ENCODE results near the gene AGER.

Gene AGER

GRCh38 chr6:32175711-32176475 is 8.2 kb downstream of the AGER start, which contains the start of gene AGPAT1 (continued):
- TF ChIP-seq ZNF792 (tag by site-specific recombination; IDR thresholded peaks at IDR 0.05): no peak
- no peak for TF ChIP-seq BCL6B (tag by site-specific recombination; IDR thresholded peaks at IDR 0.05)
- peak; percentile 48; the same call in 1 of the 2 replicates for TF ChIP-seq KLF9 (tag by site-specific recombination; IDR thresholded peaks at IDR 0.05; ENCODE audit: low read depth)
- no peak for TF ChIP-seq ZNF19 (tag by site-specific recombination; IDR thresholded peaks at IDR 0.05; ENCODE audit: low read depth)
- no peak for TF ChIP-seq ZNF548 (tag by site-specific recombination; IDR thresholded peaks at IDR 0.05)
- TF ChIP-seq TCF7L2 (IDR thresholded peaks at IDR 0.05; ENCODE audit: borderline replicate concordance, low read depth, low read length): no peak
- TF ChIP-seq ZNF692 (tag by site-specific recombination; IDR thresholded peaks at IDR 0.05): peak; percentile 80
- no peak for TF ChIP-seq ZNF571 (tag by site-specific recombination; IDR thresholded peaks at IDR 0.05)
- peak; percentile 35 for TF ChIP-seq ZIC2 (tag by site-specific recombination; IDR thresholded peaks at IDR 0.05)
- peak; percentile 34; the same call in 1 of the 2 replicates for TF ChIP-seq ZEB2 (tag by site-specific recombination; IDR thresholded peaks at IDR 0.05)
- TF ChIP-seq ZNF785 (tag by site-specific recombination; IDR thresholded peaks at IDR 0.05): no peak

DNA sequence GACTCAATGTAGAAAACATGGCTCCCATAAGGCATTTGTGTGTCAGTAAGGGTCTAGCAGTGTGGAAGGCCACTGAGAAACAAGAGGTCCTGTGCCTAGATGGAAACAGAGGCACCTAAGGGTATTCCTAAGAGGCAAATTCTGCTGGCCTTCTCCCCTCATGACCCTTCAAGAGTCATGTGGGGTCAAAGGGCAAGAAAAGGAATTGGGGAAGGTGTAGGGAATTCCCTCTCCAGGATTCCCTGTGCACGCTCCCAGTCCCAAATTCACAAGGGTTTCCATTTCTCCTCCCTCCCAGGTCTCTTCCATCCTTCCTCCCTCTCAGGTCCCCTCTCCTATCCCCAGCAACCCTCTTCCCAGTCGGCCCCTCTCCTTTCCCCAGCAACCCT is 8.7 kb downstream of the AGER start:
- Histone ChIP-seq H3K27ac (ENCODE audit: extremely low read depth, low read depth, low read length) (peak overlapping the region; percentile 82; the same call in 1 of the 2 replicates), H3K4me1 (ENCODE audit: control insufficient read depth, insufficient read depth, low read length) (peaks cover 14% of the 10 kb centered on the region), H3K4me3 (ENCODE audit: low read depth, low read length) (peak overlapping the region; percentile 76), H3K9me3 (ENCODE audit: control insufficient read depth, insufficient read depth, low read depth, low read length) (no peaks in the 10 kb centered on the region), H3K36me3 (ENCODE audit: control insufficient read depth in 2 of 2, insufficient read depth in 1 of 2, low read length in 2 of 2) (peaks cover 9 to 30% of the 10 kb centered on the region in 2 experiments; a peak in 2 of 3 replicates)
- ChIA-PET POLR2A (interaction anchor here (1.1 kb wide), 1 partner anchor 15 kb away, joined by 5 read pairs; the partner anchor contains the start of gene PBX2), CTCF (no interaction called here)
- TF ChIP-seq ZNF366 (tag by site-specific recombination; conservative IDR thresholded peaks at IDR 0.05): 0 out of 2 replicates have a peak, but pooled peaks have one; percentile 7
- TF ChIP-seq PRDM1 (tag by site-specific recombination; IDR thresholded peaks at IDR 0.05): peak; percentile 76
- 0 out of 2 replicates have a peak, but pooled peaks have one; percentile 11 for TF ChIP-seq ZNF600 (tag by site-specific recombination; IDR thresholded peaks at IDR 0.05)
- TF ChIP-seq ZNF114 (tag by site-specific recombination; IDR thresholded peaks at IDR 0.05): no peak
- TF ChIP-seq IKZF3 (tag by site-specific recombination; IDR thresholded peaks at IDR 0.05): peak; percentile 70; the same call in 1 of the 2 replicates

DNA sequence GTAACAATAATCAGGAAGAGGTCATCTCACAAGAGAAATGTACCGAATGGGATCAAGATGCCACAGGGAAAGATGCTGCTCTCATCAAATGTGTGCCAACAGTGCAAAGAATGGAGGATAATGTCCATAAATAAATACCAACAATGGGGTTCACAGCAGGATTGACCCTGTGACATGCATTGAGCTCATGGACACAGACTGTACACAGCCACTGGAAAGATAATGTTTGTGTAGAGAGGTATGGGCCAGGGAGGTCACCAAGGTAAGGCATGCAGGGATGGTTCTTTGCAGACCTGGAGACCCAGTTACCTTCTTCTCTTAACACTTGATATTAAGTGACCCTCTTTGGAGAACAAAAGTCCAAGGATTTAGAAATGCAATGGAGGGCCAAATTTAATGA is 9.6 kb downstream of the AGER start:
- no peak overlapping the region; the same call in 1 of the 2 replicates for H3K4me3 ChIP-seq (ENCODE audit: low read depth, low read length)
- H3K36me3 ChIP-seq (ENCODE audit: control insufficient read depth in 2 of 2, insufficient read depth in 1 of 2, low read length in 2 of 2): peaks cover 15 to 30% of the 10 kb centered on the region in 2 experiments; a peak in 2 of 3 replicates
- H3K9me3 ChIP-seq (ENCODE audit: control insufficient read depth, insufficient read depth, low read depth, low read length): no peaks in the 10 kb centered on the region
- CTCF ChIA-PET: no interaction called here
- no peak overlapping the region for H3K27ac ChIP-seq (ENCODE audit: extremely low read depth, low read depth, low read length)
- peaks cover 14% of the 10 kb centered on the region for H3K4me1 ChIP-seq (ENCODE audit: control insufficient read depth, insufficient read depth, low read length)
- POLR2A ChIA-PET: interaction anchor here (0.6 kb wide), 1 partner anchor 52 kb away, joined by 3 read pairs; no protein-coding TSS in a partner anchor
- TF ChIP-seq, protein P1, sequence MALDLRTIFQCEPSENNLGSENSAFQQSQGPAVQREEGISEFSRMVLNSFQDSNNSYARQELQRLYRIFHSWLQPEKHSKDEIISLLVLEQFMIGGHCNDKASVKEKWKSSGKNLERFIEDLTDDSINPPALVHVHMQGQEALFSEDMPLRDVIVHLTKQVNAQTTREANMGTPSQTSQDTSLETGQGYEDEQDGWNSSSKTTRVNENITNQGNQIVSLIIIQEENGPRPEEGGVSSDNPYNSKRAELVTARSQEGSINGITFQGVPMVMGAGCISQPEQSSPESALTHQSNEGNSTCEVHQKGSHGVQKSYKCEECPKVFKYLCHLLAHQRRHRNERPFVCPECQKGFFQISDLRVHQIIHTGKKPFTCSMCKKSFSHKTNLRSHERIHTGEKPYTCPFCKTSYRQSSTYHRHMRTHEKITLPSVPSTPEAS (tag by site-specific recombination; IDR thresholded peaks at IDR 0.05): no peak
- TF ChIP-seq ZNF354C (tag by site-specific recombination; IDR thresholded peaks at IDR 0.05; ENCODE audit: borderline replicate concordance, low read depth): no peak
- no peak for TF ChIP-seq ZNF701 (tag by site-specific recombination; IDR thresholded peaks at IDR 0.05)
- TF ChIP-seq MYNN (tag by site-specific recombination; IDR thresholded peaks at IDR 0.05; ENCODE audit: borderline replicate concordance): no peak
- no peak for TF ChIP-seq ZNF23 (tag by site-specific recombination; IDR thresholded peaks at IDR 0.05; ENCODE audit: borderline replicate concordance)
- no peak for TF ChIP-seq PRDM2 (tag by site-specific recombination; IDR thresholded peaks at IDR 0.05; ENCODE audit: borderline replicate concordance)
- TF ChIP-seq ZNF391 (tag by site-specific recombination; IDR thresholded peaks at IDR 0.05; ENCODE audit: borderline replicate concordance, low read depth): no peak
